GM12875 (cell line): Measurements from ENCODE around the gene HSPA12A.

Experiments used
- H3K4me3 ChIP-seq: one replicate; pipeline ENCODE4 v1.5.1; 2011; ENCODE audit warnings: low read depth, low read length, control low read depth
- CTCF ChIP-seq: IDR thresholded peaks from 2 replicates; pipeline ENCODE4 v1.5.1; 2011; ENCODE audit warnings: low read depth, mild to moderate bottlenecking, control low read depth, inconsistent platforms, low read length, moderate library complexity, borderline replicate concordance; ENCODE audit not compliant: insufficient read depth

HSPA12A gene

GRCh38 chr10:116706281-116706680 lies 36.1 kb downstream of the HSPA12A start:
- no peak for TF ChIP-seq CTCF
- H3K4me3 ChIP-seq = no peak overlapping the region

- no peak for TF ChIP-seq CTCF
- no peak overlapping the region for H3K4me3 ChIP-seq
These were observed 36.9 kb downstream of the HSPA12A start for GRCh38 chr10:116705498-116705897.

DNA sequence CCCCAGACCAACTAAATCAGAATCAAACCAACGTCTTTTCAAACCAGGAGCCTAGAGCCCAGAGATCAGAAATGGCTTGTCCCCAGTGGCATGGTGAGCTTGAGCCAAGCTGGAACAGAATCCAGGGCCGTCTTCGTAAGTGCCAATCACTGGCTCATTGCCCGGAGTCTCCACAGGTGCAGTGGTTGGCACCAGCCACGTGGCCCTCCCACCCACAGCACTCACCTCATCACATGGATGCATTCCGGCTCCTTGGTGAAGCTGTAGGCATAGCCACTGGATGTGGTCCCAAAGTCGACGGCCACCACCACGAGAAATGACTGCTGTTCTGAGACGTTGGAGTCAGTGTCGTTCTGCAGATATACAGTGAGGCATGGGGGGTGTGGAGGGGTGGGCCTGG lies 37.4 kb downstream of the HSPA12A start:
- no peak overlapping the region for H3K4me3 ChIP-seq
- TF ChIP-seq CTCF = no peak

DNA sequence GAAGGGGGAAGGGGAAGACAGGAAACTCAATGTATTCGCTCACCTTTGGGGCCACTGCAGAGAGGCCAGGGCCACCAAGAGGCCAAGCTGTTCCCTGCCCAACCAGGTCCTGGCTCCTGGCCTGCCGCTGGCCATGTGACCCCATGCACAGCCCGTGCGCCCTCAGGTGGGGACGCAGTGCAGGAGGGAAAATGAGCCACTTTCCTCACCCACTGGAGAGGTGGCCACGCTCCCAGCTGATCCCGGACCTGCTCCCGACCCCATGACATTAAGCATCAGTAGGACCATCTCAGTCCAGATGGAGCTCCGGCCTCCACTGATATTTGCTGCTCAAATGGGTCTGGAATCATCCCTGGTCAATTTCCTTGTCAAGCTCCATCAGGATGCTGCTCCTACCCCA lies 40.2 kb downstream of the HSPA12A start:
- no peak for TF ChIP-seq CTCF

DNA sequence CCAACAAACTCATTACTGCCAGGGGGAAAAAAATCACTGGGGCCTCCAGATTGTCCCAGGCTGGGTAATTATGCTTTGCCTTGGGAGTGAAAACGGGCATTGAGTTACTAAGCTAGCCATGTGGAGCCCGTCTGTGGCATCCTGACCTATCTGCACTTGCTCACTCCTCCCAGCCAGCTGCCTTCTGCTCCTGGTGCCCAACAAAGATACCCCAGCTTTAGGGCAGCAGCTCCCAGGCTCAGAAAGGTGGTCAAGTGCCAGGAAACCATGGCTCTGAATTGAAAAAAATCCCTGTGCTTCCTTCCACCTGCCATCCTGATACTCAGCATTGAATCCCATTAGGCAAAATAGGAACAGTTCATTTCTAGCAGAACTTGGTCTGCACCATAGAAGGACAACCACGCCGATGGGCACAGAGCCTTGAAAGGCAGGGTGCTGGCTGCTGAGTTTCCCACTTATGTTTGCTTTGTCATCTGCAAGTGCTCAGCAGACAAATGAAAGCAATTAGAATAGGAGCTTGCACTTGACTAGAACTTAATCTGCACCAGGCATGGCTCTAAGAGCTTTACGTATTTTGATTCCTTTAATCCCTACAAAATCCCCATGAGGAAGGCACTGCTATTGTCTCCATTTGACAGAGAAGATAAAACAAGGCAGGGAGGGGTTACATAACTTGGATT lies 42.8 kb downstream of the HSPA12A start:
- no peak overlapping the region for H3K4me3 ChIP-seq
- TF ChIP-seq CTCF = no peak

More for the DNA sequence above, 40.2 kb downstream of the HSPA12A start:
- H3K4me3 ChIP-seq = no peak overlapping the region

DNA sequence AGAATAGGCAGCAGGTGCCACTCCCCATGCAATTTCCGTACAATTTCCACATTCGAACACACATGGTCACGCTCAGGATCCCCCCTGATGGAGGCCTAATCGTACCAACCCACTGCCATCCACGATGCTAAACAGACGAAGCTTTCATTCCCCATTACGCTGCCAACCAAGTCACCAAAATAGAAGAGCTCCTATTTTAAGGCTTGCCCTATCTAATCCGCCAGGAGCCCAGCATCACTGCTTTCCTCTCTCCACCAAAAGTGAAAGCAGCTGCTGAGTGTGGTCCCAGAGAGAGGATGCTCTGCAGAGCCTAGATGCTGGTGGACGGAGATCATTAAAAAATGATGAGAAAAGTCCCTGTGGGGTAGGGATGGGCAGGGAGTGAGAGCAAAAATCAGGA lies 43.3 kb downstream of the HSPA12A start:
- no peak for TF ChIP-seq CTCF

GRCh38 chr10:116698364-116698763 lies 44.0 kb downstream of the HSPA12A start:
- no peak overlapping the region for H3K4me3 ChIP-seq
- TF ChIP-seq CTCF = no peak

More for the DNA sequence above, 43.3 kb downstream of the HSPA12A start:
- H3K4me3 ChIP-seq = no peak overlapping the region
